T-cell (primary cell): ENCODE results near the gene ASIC1. TPM values are rescaled to one million over a fixed set of nuclear protein-coding genes. Genes with fewer than 3 reads are reported as not detected.
A peak's percentile ranks its signal among the peaks of the same experiment; 100 is the strongest.

Source experiments
- ATAC-seq, 4 experiments: fragments of 200-7000 bp in 3 of 4; fragments of 150-1000 bp in 1 of 4; cut with Tn5 transposase; replicated peaks in 1 of 4; 1 replicate in 3 of 4; 2 replicates in 1 of 4; pipeline ENCODE4 v1.10.0; 2021; ENCODE audit warnings: moderate library complexity in 3 of 4, mild to moderate bottlenecking in 2 of 4, moderate number of reproducible peaks in 1 of 4
- CTCF ChIA-PET, 2 donors: fragments of 300-600 bp; sonication (Branson Sonifier 250); formaldehyde crosslinking; loops; one replicate each; lab custom pipeline; 2022; ENCODE audit warnings: antibody characterized with exemption in 2 of 2; lab: Charles Lee
- POLR2A ChIA-PET, 2 donors: fragments of 300-600 bp; sonication (Branson Sonifier 250); formaldehyde crosslinking; loops; one replicate each; lab custom pipeline; 2022; ENCODE audit warnings: antibody characterized with exemption in 2 of 2; lab: Charles Lee
- DNase-seq, 35 experiments: peaks; one replicate each; pipeline versions ENCODE4 v3.0.0 to v3.0.0-alpha.2; 2013 to 2023
- H3K27ac ChIP-seq: one replicate; pipeline ENCODE4 v1.5.1; 2013; ENCODE audit warnings: low read length
- H3K27me3 ChIP-seq, 2 experiments: replicated peaks in 1 of 2; 1 replicate in 1 of 2; 2 replicates in 1 of 2; pipeline versions ENCODE4 v1.6.1 to v1.7.0; 2013; ENCODE audit warnings: low read length in 1 of 2, mixed read lengths in 1 of 2; ENCODE audit not compliant: control insufficient read depth in 2 of 2, insufficient read depth in 2 of 2; ENCODE audit errors: extremely low read depth in 1 of 2
- H3K36me3 ChIP-seq, 2 donors: 1 replicate in 1 of 2; 2 replicates in 1 of 2; pipeline versions ENCODE4 v1.6.1 to v1.7.0; 2013; ENCODE audit warnings: low read length in 1 of 2; ENCODE audit not compliant: control insufficient read depth in 2 of 2, insufficient read depth in 1 of 2; ENCODE audit errors: extremely low read depth in 1 of 2
- H3K4me1 ChIP-seq, 2 experiments: 1 replicate in 1 of 2; 2 replicates in 1 of 2; pipeline versions ENCODE4 v1.6.1 to v1.7.0; 2013; ENCODE audit warnings: low read length in 2 of 2, mixed read lengths in 1 of 2; ENCODE audit not compliant: insufficient read depth in 2 of 2, control insufficient read depth in 1 of 2; ENCODE audit errors: extremely low read depth in 1 of 2
- H3K4me3 ChIP-seq, 2 donors: 1 replicate in 1 of 2; 2 replicates in 1 of 2; pipeline versions ENCODE4 v1.5.1 to v1.7.0; 2013; ENCODE audit warnings: mild to moderate bottlenecking in 2 of 2, low read length in 1 of 2, moderate library complexity in 1 of 2; ENCODE audit not compliant: control insufficient read depth in 1 of 2; ENCODE audit errors: extremely low read depth in 1 of 2
- H3K9me3 ChIP-seq: 2 replicates; pipeline ENCODE4 v1.7.0; 2013
- H3K27ac Mint-ChIP-seq, 2 donors: one replicate each; pipeline ENCODE4 v1.8.0; 2020 to 2021; ENCODE audit warnings: mild to moderate bottlenecking in 2 of 2, mixed read lengths in 2 of 2
- H3K27me3 Mint-ChIP-seq, 2 donors: one replicate each; pipeline ENCODE4 v1.8.0; 2021 to 2022; ENCODE audit warnings: mixed read lengths in 2 of 2
- H3K36me3 Mint-ChIP-seq: one replicate; pipeline ENCODE4 v1.8.0; 2021; ENCODE audit warnings: mixed read lengths
- H3K4me1 Mint-ChIP-seq, 3 donors: one replicate each; pipeline ENCODE4 v1.8.0; 2020 to 2022; ENCODE audit warnings: mixed read lengths in 3 of 3, mild to moderate bottlenecking in 1 of 3
- H3K4me3 Mint-ChIP-seq, 3 donors: one replicate each; pipeline ENCODE4 v1.8.0; 2020 to 2022; ENCODE audit warnings: mild to moderate bottlenecking in 3 of 3, mixed read lengths in 3 of 3, moderate library complexity in 3 of 3
- H3K9me3 Mint-ChIP-seq, 3 donors: one replicate each; pipeline ENCODE4 v1.8.0; 2020 to 2022; ENCODE audit warnings: mixed read lengths in 3 of 3
- WGBS: methylation state at CpG from one replicate; pipeline ENCODE4 v1.1.5; 2013; ENCODE audit warnings: missing lambda C conversion rate; ENCODE audit not compliant: insufficient coverage; 5-methylcytosine and 5-hydroxymethylcytosine counted together
- total RNA-seq, 35 experiments: library from RNA in 6 of 35; stranded (reverse) in 6 of 35; fragments of 120-200 nt in 1 of 35; gene quantifications; one replicate each; pipeline versions ENCODE4 v1.2.1 to v1.2.4 and lab custom pipeline; 2013 to 2026

The ASIC1 gene
- total RNA-seq, 5 donors from 2014 or later (not counting 1 experiment from before 2014, with no cell fraction given): 1.6 to 9.1 (median 5.1) TPM

DNA sequence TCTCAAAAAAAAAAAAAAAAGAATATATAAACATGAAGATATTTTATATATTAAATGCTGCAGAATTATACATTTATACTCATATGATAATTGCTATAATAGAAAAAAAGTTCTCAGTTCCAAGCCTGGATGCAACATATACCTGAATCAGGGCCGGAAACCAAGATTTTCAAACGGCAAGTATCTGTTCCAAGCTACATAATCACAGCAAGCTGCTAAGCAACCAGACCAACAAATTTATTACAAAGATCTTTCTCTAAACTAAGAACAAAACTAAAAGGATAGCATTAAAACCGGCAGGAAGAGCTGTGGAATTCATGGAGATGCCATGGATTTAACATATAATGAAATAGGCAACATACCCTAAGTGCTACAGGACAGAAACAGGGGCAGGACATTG, 39.2 kb upstream of the ASIC1 start:
- Histone ChIP-seq H3K36me3 (peaks cover 0 to 3% of the 10 kb centered on the region in 2 donors), H3K27me3 (no peaks in the 10 kb centered on the region), H3K4me3 (no peak overlapping the region), H3K27ac (no peak overlapping the region), H3K4me1 (no peaks in the 10 kb centered on the region), H3K9me3 (no peaks in the 10 kb centered on the region)
- Mint-ChIP-seq H3K36me3 (peaks cover 13% of the 10 kb centered on the region), H3K9me3 (no peaks in the 10 kb centered on the region), H3K27me3 (no peaks in the 10 kb centered on the region), H3K27ac (no peak overlapping the region), H3K4me3 (no peak overlapping the region), H3K4me1 (peaks cover 0 to 9% (median 2%) of the 10 kb centered on the region in 3 donors)
- WGBS: 80% methylated on average over 1 of the region's 3 CpGs
- ChIA-PET POLR2A (no interaction called here), CTCF (interaction anchor here in 1 of 2 donors (0.6 kb wide), 1 partner anchor 146 kb away, joined by 3 read pairs; no protein-coding TSS in a partner anchor)
- DNase-seq (no peak), ATAC-seq (no peak)

DNA sequence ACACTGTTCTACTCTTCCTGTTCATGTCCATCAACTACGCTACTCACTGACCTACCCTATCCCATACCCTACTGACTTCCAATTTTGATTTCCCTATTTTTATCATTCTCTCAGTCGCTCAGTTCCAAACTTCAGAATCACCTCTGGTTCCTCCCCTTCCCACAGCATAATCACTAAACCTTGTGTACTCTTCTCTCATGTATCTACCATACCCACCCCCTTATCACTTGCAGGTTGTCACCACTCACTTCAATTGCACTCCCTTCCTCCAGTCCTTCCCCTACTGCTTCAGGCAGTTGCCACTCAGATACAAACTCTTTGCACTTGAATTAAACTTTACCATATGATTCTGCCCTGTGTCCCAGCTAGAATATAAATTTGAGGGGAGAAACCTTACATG, 38.4 kb upstream of the ASIC1 start:
- Mint-ChIP-seq H3K27me3 (no peaks in the 10 kb centered on the region), H3K4me3 (no peak overlapping the region), H3K27ac (no peak overlapping the region), H3K9me3 (no peaks in the 10 kb centered on the region), H3K36me3 (peaks cover 6% of the 10 kb centered on the region), H3K4me1 (peaks cover under 1 to 3% (median 2%) of the 10 kb centered on the region in 3 donors)
- no peaks in the 10 kb centered on the region for H3K4me1 ChIP-seq
- no peak overlapping the region for H3K27ac ChIP-seq
- ATAC-seq: no peak
- H3K9me3 ChIP-seq: no peaks in the 10 kb centered on the region
- DNase-seq: no peak
- CTCF ChIA-PET: interaction anchor here in 1 of 2 donors (0.6 kb wide), 1 partner anchor 374 kb away, joined by 4 read pairs; no protein-coding TSS in a partner anchor
- 93% methylated on average over 2 of the region's 2 CpGs for WGBS
- H3K4me3 ChIP-seq: no peak overlapping the region
- H3K36me3 ChIP-seq: peaks cover 0 to 3% of the 10 kb centered on the region in 2 donors
- no peaks in the 10 kb centered on the region for H3K27me3 ChIP-seq
- POLR2A ChIA-PET: interaction anchor here in 1 of 2 donors (0.6 kb wide), 2 partner anchors 9 to 188 kb away, joined by 3 read pairs; no protein-coding TSS in a partner anchor

DNA sequence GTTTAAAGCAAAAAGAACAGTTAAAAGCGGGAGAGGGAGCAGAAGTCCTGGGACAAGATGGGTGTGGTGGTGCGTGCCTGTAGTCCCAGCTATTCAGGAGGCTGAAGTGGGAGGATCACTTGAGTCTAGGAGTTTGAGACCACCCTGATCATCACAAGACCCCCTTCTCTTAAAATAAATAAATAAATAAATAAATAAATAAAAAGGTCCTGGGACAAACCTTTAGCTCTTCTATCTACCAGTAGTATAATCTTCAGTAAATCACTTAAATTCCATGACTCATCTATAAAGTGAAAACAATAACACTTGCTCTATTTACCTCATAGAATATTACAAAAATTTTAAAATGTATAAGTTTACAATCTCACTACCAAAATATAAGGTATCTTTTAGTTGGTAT, 37.9 kb upstream of the ASIC1 start:
- Histone ChIP-seq H3K27ac (no peak overlapping the region), H3K9me3 (no peaks in the 10 kb centered on the region), H3K36me3 (peaks cover 0 to 3% of the 10 kb centered on the region in 2 donors), H3K4me1 (peaks cover 0 to 3% of the 10 kb centered on the region in 2 experiments), H3K27me3 (no peaks in the 10 kb centered on the region), H3K4me3 (no peak overlapping the region)
- no CpG with 5 or more reads among the region's 2 CpGs for WGBS
- POLR2A ChIA-PET: interaction anchor here in 1 of 2 donors (0.6 kb wide), 1 partner anchor 187 kb away, joined by 3 read pairs; no protein-coding TSS in a partner anchor
- H3K27ac Mint-ChIP-seq: no peak overlapping the region
- H3K4me3 Mint-ChIP-seq: no peak overlapping the region
- no peaks in the 10 kb centered on the region for H3K9me3 Mint-ChIP-seq
- no peaks in the 10 kb centered on the region for H3K36me3 Mint-ChIP-seq
- H3K4me1 Mint-ChIP-seq: peaks cover 6 to 8% (median 8%) of the 10 kb centered on the region in 3 donors
- DNase-seq (no peak), ATAC-seq (no peak)
- CTCF ChIA-PET: interaction anchor here in 1 of 2 donors (0.6 kb wide), 1 partner anchor 75 kb away, joined by 3 read pairs; no protein-coding TSS in a partner anchor
- no peaks in the 10 kb centered on the region for H3K27me3 Mint-ChIP-seq

DNA sequence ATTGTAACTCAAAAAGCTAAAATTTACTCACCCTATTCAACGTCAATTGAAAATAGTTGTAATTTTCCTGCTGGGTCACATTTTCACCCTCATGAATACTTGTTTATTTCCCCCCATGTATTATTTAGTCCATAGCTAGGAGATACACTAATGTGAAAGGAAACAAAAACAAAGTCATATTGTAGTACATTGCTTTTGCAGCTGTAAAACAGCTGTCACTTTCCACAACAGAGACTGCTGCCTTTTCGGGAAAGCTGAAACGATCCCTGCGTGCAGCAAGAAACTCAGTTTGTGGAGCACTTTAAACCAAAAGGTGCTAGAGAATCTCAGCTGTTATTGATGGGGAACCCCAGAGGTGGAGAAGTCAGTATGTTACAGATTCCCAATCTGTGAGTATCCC, 36.4 kb upstream of the ASIC1 start:
- Mint-ChIP-seq H3K4me3 (no peak overlapping the region), H3K9me3 (peaks cover 0 to 2% (median 0%) of the 10 kb centered on the region in 3 donors), H3K27me3 (no peaks in the 10 kb centered on the region), H3K27ac (no peak overlapping the region), H3K4me1 (peaks cover 17 to 22% (median 20%) of the 10 kb centered on the region in 3 donors), H3K36me3 (no peaks in the 10 kb centered on the region)
- no peak overlapping the region for H3K27ac ChIP-seq
- no peak for DNase-seq
- no peaks in the 10 kb centered on the region for H3K36me3 ChIP-seq
- no peaks in the 10 kb centered on the region for H3K9me3 ChIP-seq
- H3K4me3 ChIP-seq: no peak overlapping the region
- no peaks in the 10 kb centered on the region for H3K27me3 ChIP-seq
- ChIA-PET POLR2A (no interaction called here), CTCF (interaction anchor here in 1 of 2 donors (1.0 kb wide), 1 partner anchor 55 kb away, joined by 3 read pairs; no protein-coding TSS in a partner anchor)
- WGBS: no CpG with 5 or more reads among the region's 4 CpGs
- no peak for ATAC-seq
- H3K4me1 ChIP-seq: peaks cover 5 to 10% of the 10 kb centered on the region in 2 experiments

DNA sequence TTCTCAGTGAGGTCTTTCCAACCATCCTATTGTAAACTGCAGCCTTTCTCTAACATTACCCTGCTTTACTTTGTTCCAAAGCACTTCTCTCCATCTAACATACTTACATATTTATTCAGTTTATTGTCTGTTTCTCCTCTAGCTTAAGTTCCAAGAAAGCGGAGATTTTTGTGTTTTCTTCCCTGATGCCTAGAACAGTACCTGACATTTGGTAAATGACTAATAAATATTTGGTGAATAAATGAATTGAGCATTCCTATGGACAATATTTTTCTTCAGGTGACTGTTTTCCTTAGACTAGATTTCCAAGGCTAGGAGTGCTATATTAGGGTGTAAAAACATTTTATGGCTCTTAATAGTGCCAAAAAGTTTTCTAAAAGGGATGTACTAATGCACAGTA, 34.5 kb upstream of the ASIC1 start:
- no peak overlapping the region for H3K27ac Mint-ChIP-seq
- Histone ChIP-seq H3K27ac (no peak overlapping the region), H3K9me3 (no peaks in the 10 kb centered on the region), H3K36me3 (no peaks in the 10 kb centered on the region), H3K4me1 (peaks cover 5 to 10% of the 10 kb centered on the region in 2 experiments), H3K4me3 (no peak overlapping the region), H3K27me3 (no peaks in the 10 kb centered on the region)
- H3K27me3 Mint-ChIP-seq: no peaks in the 10 kb centered on the region
- no peak overlapping the region for H3K4me3 Mint-ChIP-seq
- H3K4me1 Mint-ChIP-seq: peaks cover 17 to 22% (median 20%) of the 10 kb centered on the region in 3 donors
- H3K36me3 Mint-ChIP-seq: no peaks in the 10 kb centered on the region
- ATAC-seq: no peak
- ChIA-PET CTCF (no interaction called here), POLR2A (no interaction called here)
- no peak for DNase-seq
- peaks cover 0 to 2% (median 0%) of the 10 kb centered on the region in 3 donors for H3K9me3 Mint-ChIP-seq
- WGBS: no CpG with 5 or more reads among the region's 1 CpG

GRCh38 chr12:50024227-50024626, 33.2 kb upstream of the ASIC1 start:
- H3K4me1 Mint-ChIP-seq: peaks cover 17 to 22% (median 20%) of the 10 kb centered on the region in 3 donors
- no peak for ATAC-seq
- H3K4me1 ChIP-seq: peaks cover 5 to 10% of the 10 kb centered on the region in 2 experiments
- no CpG with 5 or more reads among the region's 8 CpGs for WGBS
- peaks cover 0 to 2% (median 0%) of the 10 kb centered on the region in 3 donors for H3K9me3 Mint-ChIP-seq
- CTCF ChIA-PET: interaction anchor here (0.5 to 1.9 kb wide), 4 partner anchors 9 to 88 kb away, joined by 5 to 7 read pairs (median 6); partner anchors contain the start of gene COX14 (in 1 of the 2)
- no peaks in the 10 kb centered on the region for H3K27me3 ChIP-seq
- no peaks in the 10 kb centered on the region for H3K9me3 ChIP-seq
- no peaks in the 10 kb centered on the region for H3K36me3 ChIP-seq
- no peaks in the 10 kb centered on the region for H3K36me3 Mint-ChIP-seq
- no peak overlapping the region for H3K27ac Mint-ChIP-seq
- H3K4me3 Mint-ChIP-seq: peak overlapping the region; percentile 96 to 99 (median 98)
- POLR2A ChIA-PET: interaction anchor here in 1 of 2 donors (0.7 kb wide), 1 partner anchor 88 kb away, joined by 3 read pairs; no protein-coding TSS in a partner anchor
- no peak overlapping the region for H3K27ac ChIP-seq
- no peak for DNase-seq
- H3K27me3 Mint-ChIP-seq: no peaks in the 10 kb centered on the region
- H3K4me3 ChIP-seq: no peak overlapping the region
